T-helper 2 cell treated with Interferon-gamma antibody and Interleukin-4, amounts not matched to agents 5 μg/mL and 100 μg/mL, for 36 hours (primary cell): ENCODE measurements around the gene RIC8A.
"Not testable (repeated sequence)": the region's sequence is repeated elsewhere in the genome, so short reads cannot be mapped to it uniquely, and the experiment has no call there.

Source experiments
- DNase-seq: peaks from one replicate; pipeline ENCODE4 v3.0.0; 2021; ENCODE audit warnings: low spot score
- H3K27ac Mint-ChIP-seq: one replicate; pipeline ENCODE4 v1.8.0; 2021; ENCODE audit warnings: mild to moderate bottlenecking, mixed read lengths
- H3K27me3 Mint-ChIP-seq: one replicate; pipeline ENCODE4 v1.8.0; 2021; ENCODE audit warnings: low read depth, mixed read lengths
- H3K36me3 Mint-ChIP-seq: one replicate; pipeline ENCODE4 v1.8.0; 2021; ENCODE audit warnings: low read depth, mixed read lengths
- H3K4me1 Mint-ChIP-seq: one replicate; pipeline ENCODE4 v1.8.0; 2021; ENCODE audit warnings: low read depth, mixed read lengths
- H3K4me3 Mint-ChIP-seq: one replicate; pipeline ENCODE4 v1.8.0; 2022; ENCODE audit warnings: mild to moderate bottlenecking, moderate library complexity, mixed read lengths
- H3K9me3 Mint-ChIP-seq: one replicate; pipeline ENCODE4 v1.8.0; 2021; ENCODE audit warnings: mixed read lengths

The RIC8A gene

DNA sequence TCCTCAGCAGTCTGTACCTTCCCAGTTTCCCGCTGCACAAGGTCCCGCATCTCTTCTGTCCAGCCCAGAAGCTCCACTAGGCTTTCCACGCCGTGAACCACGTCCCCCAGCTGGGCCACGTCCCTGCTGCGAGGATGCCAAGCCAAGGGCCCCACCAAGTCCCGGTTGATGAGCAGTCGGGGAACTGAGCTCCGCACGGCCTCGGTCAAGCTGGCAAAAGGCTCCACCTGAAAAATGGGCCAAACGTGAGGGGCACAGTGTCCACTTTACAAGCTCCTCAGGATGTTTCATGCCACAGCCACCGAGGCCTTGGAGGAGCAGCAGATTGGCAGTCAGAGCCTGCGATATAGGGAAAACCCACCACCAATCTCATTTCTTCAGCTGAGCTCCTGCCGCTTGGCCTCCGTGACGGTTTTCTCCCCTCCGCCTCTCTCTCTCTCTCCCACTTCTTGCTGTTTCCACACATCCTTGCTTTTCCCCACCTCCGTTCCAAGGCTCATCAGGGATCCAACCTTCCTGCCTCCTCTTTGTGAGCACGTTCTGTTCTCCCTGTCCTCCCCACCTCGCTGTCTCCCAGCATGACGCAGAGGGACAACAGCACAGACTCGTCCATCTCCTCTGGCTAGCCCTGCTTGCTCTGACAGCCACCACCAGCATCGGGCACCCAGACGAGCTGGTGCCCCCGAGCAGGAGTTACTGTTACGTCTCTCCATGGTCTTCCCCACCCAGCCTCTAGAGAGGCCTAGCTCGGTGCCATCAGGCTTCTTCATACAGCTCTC, 11.5 kb downstream of the RIC8A start:
- no peaks in the 10 kb centered on the region for H3K9me3 Mint-ChIP-seq
- H3K4me1 Mint-ChIP-seq: peaks cover 5% of the 10 kb centered on the region
- H3K36me3 Mint-ChIP-seq: peaks cover 18% of the 10 kb centered on the region
- DNase-seq: no peak
- peak overlapping the region; percentile 56 for H3K27ac Mint-ChIP-seq
- H3K4me3 Mint-ChIP-seq: no peak overlapping the region
- no peaks in the 10 kb centered on the region for H3K27me3 Mint-ChIP-seq

DNA sequence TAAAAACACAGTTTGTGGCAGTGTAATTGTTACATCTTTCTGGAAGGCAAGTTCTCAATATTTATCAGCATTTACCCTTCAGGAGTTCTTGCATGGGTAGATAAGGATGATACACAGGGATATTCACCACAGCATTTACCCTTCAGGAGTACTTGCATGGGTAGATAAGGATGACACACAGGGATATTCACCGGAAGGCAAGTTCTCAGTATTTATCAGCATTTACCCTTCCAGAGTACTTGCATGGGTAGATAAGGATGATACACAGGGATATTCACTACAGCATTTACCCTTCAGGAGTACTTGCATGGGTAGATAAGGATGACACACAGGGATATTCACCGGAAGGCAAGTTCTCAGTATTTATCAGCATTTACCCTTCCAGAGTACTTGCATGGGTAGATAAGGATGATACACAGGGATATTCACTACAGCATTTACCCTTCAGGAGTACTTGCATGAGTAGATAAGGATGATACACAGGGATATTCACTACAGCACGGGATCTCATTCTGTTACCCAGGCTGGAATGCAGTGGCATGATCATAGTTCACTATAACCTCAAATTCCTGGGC, 13.2 kb downstream of the RIC8A start:
- DNase-seq, H3K27me3 Mint-ChIP-seq, H3K4me3 Mint-ChIP-seq, H3K4me1 Mint-ChIP-seq, H3K27ac Mint-ChIP-seq, H3K9me3 Mint-ChIP-seq: not testable (repeated sequence)
- H3K36me3 Mint-ChIP-seq: peaks cover 11% of the 10 kb centered on the region

DNA sequence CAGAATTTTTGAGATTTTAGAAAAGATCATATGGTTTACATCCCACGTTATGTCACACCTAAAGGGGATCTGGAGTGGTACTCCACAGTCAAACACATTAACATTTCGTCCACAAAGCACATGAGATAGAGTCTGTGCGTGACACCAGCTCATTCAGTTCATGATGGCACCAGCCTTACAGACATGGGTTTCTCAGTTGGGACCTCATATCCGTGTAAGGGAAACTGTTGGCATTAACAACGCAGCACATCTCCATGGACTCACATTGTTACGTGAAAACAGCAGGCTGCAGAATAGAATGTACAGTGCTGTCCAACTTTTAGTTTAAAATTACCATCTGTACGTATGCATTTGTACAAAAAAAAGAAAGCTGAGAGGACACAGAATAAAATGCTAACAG, 14.0 kb downstream of the RIC8A start:
- H3K36me3 Mint-ChIP-seq: peaks cover 13% of the 10 kb centered on the region
- peaks cover 11% of the 10 kb centered on the region for H3K4me1 Mint-ChIP-seq
- H3K9me3 Mint-ChIP-seq: no peaks in the 10 kb centered on the region
- no peak for DNase-seq
- no peak overlapping the region for H3K4me3 Mint-ChIP-seq
- no peak overlapping the region for H3K27ac Mint-ChIP-seq
- H3K27me3 Mint-ChIP-seq: no peaks in the 10 kb centered on the region

DNA sequence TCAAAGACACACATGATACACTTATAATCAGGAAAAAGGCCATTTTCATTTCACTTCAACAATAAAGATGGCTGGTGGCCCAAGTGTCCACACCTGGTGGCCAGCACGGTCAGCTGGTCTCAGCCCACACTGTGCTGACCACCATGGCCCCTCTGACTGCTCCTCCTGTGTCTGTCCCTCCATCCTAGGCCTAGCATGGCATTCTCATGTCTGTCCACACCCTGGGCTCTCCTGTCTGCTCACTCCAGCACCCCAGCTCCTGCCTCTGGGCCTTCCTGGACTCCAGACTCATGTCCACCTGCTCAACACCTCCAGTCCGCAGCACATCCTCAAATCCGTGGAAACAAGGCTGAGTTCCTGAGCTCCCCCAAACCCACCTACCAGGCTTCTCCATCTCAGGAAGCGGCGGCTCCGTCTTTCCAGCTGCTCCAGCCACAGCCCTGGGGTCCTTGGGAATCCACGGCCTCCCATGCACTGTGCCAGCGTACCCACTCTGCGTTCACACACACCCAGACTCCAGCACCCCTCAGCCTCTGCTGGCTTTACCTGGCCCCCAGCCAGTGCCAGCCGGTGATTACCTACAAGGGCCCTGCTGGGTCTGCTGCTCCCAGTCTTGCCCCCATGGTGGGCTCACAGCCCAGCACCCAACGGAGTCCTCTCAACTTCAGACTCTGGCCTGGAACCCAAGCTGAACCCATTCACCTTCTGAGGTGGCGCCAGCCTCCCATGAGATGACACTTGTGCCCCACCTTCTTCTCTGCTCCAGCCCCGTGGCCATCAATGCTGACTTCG, 14.7 kb downstream of the RIC8A start:
- Mint-ChIP-seq H3K27ac (no peak overlapping the region), H3K9me3 (no peaks in the 10 kb centered on the region), H3K4me3 (no peak overlapping the region), H3K4me1 (peaks cover 11% of the 10 kb centered on the region), H3K36me3 (peaks cover 13% of the 10 kb centered on the region), H3K27me3 (no peaks in the 10 kb centered on the region)
- DNase-seq: no peak

DNA sequence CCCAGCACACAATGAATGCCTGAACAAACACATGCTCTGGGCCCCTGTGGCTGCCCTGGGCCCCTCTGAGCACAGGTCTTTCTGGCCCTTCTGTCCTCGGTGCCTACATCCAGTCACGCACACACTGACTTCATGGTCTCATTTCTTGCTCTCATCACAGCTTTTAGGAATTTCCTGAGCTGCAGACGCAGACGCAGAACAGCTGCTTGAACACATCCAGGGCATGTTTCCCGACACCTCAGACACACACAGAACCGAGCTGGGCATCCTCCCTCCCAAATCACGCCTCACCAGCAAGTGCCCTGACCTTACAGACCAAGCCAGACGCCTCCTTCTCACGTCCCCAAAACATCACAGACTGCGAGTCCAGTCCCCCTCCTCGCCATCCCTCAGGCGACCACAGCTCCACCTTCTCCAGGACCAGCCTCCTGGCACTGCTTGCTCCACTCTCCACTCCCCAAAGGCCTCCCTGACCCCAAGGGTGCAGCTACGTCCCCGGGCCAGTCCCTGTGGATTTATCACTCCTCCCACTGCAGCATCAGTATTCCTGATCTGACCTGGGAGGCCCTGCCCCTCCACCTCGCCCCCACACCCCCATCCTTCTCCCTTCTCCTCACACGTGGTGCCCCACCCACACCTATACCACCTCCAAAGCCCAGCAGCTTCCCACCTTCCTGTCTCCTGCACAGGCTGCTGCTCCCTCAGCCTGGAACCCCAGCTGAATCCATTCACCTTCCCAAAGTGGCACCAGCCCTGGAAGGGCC, 15.7 kb downstream of the RIC8A start:
- Mint-ChIP-seq H3K9me3 (no peaks in the 10 kb centered on the region), H3K4me3 (no peak overlapping the region), H3K27ac (no peak overlapping the region), H3K4me1 (peaks cover 6% of the 10 kb centered on the region), H3K36me3 (peaks cover 9% of the 10 kb centered on the region), H3K27me3 (no peaks in the 10 kb centered on the region)
- no peak for DNase-seq

- no peak for DNase-seq
- H3K36me3 Mint-ChIP-seq: peaks cover 12% of the 10 kb centered on the region
- no peaks in the 10 kb centered on the region for H3K27me3 Mint-ChIP-seq
- no peak overlapping the region for H3K4me3 Mint-ChIP-seq
- H3K9me3 Mint-ChIP-seq: no peaks in the 10 kb centered on the region
- peaks cover 6% of the 10 kb centered on the region for H3K4me1 Mint-ChIP-seq
- H3K27ac Mint-ChIP-seq: no peak overlapping the region
Observed at GRCh38 chr11:223884-224283, 16.4 kb downstream of the RIC8A start.

GRCh38 chr11:224424-224823, 16.9 kb downstream of the RIC8A start:
- Mint-ChIP-seq H3K27ac (no peak overlapping the region), H3K4me1 (peaks cover 6% of the 10 kb centered on the region), H3K4me3 (no peak overlapping the region), H3K27me3 (no peaks in the 10 kb centered on the region), H3K36me3 (peaks cover 8% of the 10 kb centered on the region), H3K9me3 (no peaks in the 10 kb centered on the region)
- no peak for DNase-seq

DNA sequence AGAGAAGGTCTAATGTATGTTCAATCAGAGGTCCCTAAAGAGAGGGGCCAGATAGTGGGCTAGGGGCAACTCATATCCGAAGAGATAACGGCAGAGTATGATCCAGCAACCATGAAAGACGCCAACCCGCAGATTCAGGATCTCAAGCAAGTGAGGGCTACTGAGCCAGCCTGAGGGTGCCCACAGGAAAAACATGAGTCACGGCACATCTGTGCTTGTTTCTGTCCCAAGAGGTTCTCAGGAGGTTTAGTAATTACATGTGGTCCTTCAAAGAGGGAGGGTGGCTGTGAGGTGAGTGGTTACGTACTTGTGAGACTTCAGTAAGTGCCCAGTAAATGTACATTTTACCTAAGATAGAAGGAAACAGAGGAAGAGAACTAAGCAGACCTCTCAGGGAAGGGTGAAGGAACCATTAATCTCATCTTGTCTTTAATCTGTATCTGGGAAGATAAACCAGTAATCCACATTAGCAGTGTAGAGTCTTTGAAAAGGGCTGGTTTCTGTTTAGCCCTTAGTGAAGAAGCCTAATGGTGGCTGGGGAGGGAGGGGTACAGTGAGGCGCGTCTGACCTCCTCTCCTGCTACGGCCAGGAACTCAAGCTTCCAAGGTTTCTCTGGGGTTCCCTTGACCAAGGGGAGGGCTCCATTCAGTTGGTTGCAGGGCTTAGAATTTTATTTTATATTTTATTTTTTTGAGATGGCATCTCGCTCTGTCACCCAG, 18.4 kb downstream of the RIC8A start:
- no peak for DNase-seq
- H3K27ac Mint-ChIP-seq: no peak overlapping the region
- no peaks in the 10 kb centered on the region for H3K27me3 Mint-ChIP-seq
- no peaks in the 10 kb centered on the region for H3K9me3 Mint-ChIP-seq
- H3K4me3 Mint-ChIP-seq: no peak overlapping the region
- peaks cover 6% of the 10 kb centered on the region for H3K4me1 Mint-ChIP-seq
- H3K36me3 Mint-ChIP-seq: peaks cover 8% of the 10 kb centered on the region

- Mint-ChIP-seq H3K4me3 (no peak overlapping the region), H3K36me3 (peaks cover 8% of the 10 kb centered on the region), H3K9me3 (no peaks in the 10 kb centered on the region), H3K27ac (no peak overlapping the region), H3K4me1 (peaks cover 6% of the 10 kb centered on the region), H3K27me3 (no peaks in the 10 kb centered on the region)
- no peak for DNase-seq
Observed at GRCh38 chr11:227824-228379, 20.4 kb downstream of the RIC8A start.

GRCh38 chr11:230431-230830, 22.9 kb downstream of the RIC8A start:
- H3K4me3 Mint-ChIP-seq: no peak overlapping the region
- H3K9me3 Mint-ChIP-seq: no peaks in the 10 kb centered on the region
- peaks cover 11% of the 10 kb centered on the region for H3K4me1 Mint-ChIP-seq
- no peak for DNase-seq
- H3K36me3 Mint-ChIP-seq: peaks cover 5% of the 10 kb centered on the region
- H3K27ac Mint-ChIP-seq: no peak overlapping the region
- H3K27me3 Mint-ChIP-seq: no peaks in the 10 kb centered on the region

GRCh38 chr11:232783-233565, 25.5 kb downstream of the RIC8A start:
- no peak overlapping the region for H3K4me3 Mint-ChIP-seq
- peaks cover 3% of the 10 kb centered on the region for H3K36me3 Mint-ChIP-seq
- no peak for DNase-seq
- no peaks in the 10 kb centered on the region for H3K27me3 Mint-ChIP-seq
- H3K4me1 Mint-ChIP-seq: peaks cover 13% of the 10 kb centered on the region
- no peak overlapping the region for H3K27ac Mint-ChIP-seq
- H3K9me3 Mint-ChIP-seq: no peaks in the 10 kb centered on the region

- H3K27me3 Mint-ChIP-seq: no peaks in the 10 kb centered on the region
- peak overlapping the region; percentile 90 for H3K4me3 Mint-ChIP-seq
- H3K36me3 Mint-ChIP-seq: peaks cover 6% of the 10 kb centered on the region
- H3K27ac Mint-ChIP-seq: peak overlapping the region; percentile 85
- DNase-seq: no peak
- peaks cover 28% of the 10 kb centered on the region for H3K4me1 Mint-ChIP-seq
- no peaks in the 10 kb centered on the region for H3K9me3 Mint-ChIP-seq
Observed at GRCh38 chr11:235180-235579, 27.7 kb downstream of the RIC8A start.
